Endothelial cell of umbilical vein (primary cell): ENCODE results near the gene TSNAX.

Experiments used
- CTCF ChIP-seq, 2 donors: IDR thresholded peaks; 1 replicate in 1 of 2; 2 replicates in 1 of 2; pipeline ENCODE4 v1.5.1; 2011; ENCODE audit warnings: low read length in 2 of 2, mild to moderate bottlenecking in 2 of 2, moderate library complexity in 2 of 2, control low read depth in 1 of 2, inconsistent platforms in 1 of 2, low read depth in 1 of 2; ENCODE audit not compliant: insufficient read depth in 1 of 2; ENCODE audit errors: extremely low read depth in 1 of 2
- MAX ChIP-seq: IDR thresholded peaks from 2 replicates; pipeline ENCODE4 v1.6.1; 2011; ENCODE audit not compliant: insufficient read depth, insufficient read length
- POLR2A ChIP-seq: IDR thresholded peaks from 2 replicates; pipeline ENCODE4 v1.6.1; 2012; ENCODE audit warnings: low read depth, mild to moderate bottlenecking, control low read depth, low read length

DNA sequence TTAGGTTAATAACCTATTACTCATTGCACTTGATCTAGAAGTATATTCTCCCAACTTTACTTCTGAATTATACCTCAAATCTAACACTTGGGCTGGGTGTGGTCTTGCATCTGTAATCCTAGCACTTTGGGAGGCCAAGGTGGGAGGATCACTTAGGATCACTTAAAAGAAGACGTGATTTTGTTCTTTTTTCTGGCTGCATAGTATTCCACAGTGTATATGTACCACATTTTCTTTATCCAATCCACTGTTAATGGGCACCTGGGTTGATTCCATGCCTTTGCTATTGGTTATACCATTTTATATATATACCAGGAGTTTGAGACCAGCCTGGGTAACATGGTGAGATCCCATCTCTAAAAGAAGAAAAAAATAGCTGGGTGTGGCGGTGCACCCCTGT is 48.5 kb upstream of the TSNAX start:
- TF ChIP-seq POLR2A (no peak), CTCF (IDR thresholded peaks at IDR 0.05; ENCODE audit: extremely low read depth in 1 of 2, insufficient read depth in 1 of 2, low read depth in 1 of 2, low read length in 2 of 2) (no peak), MAX (no peak)
